WI38 (cell line): ENCODE data around the gene SLC6A9.
A peak's percentile ranks its signal among the peaks of the same experiment; 100 is the strongest.

Experiments used
- H3K4me3 ChIP-seq: 2 replicates; pipeline ENCODE4 v1.5.1; 2011; ENCODE audit warnings: low read depth, mild to moderate bottlenecking, control low read depth, low read length
- TF ChIP-seq, protein P1 (sequence below): IDR thresholded peaks from 2 replicates; pipeline ENCODE4 v1.5.1; 2012; ENCODE audit warnings: low read depth, mild to moderate bottlenecking, control low read depth, low read length

Gene SLC6A9

DNA sequence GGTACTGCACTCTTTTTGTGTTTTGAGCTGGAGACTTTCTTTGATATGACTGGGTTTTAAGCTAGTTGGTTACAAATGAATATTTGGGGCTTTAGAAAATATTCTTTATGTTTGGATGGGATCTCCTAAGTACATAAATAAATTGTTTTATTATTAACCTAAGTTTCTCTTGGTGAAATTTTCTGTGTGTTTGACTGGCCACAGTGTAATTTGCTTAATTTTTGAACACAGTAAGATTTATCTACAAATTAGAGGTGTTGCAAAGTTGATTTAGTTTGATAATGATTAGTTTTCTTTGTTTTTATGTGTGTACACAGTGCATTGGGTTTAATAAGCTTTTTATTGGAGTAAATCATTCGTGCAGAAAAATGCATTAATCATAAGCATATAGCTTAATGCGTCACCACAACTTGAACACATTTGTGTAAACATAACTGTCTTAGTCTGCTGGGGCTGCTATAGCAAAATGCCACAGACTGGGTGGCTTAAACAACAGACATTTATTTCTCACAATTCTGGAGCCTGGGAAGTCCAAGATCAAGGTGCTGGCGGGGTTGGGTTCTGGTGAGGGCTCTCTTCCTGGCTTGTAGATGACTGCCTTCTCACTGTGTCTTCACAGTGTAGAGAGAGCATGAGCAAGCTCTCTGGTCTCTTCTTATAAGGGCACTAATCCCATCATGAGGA, 17.4 kb upstream of the SLC6A9 start:
- TF ChIP-seq, protein P1, sequence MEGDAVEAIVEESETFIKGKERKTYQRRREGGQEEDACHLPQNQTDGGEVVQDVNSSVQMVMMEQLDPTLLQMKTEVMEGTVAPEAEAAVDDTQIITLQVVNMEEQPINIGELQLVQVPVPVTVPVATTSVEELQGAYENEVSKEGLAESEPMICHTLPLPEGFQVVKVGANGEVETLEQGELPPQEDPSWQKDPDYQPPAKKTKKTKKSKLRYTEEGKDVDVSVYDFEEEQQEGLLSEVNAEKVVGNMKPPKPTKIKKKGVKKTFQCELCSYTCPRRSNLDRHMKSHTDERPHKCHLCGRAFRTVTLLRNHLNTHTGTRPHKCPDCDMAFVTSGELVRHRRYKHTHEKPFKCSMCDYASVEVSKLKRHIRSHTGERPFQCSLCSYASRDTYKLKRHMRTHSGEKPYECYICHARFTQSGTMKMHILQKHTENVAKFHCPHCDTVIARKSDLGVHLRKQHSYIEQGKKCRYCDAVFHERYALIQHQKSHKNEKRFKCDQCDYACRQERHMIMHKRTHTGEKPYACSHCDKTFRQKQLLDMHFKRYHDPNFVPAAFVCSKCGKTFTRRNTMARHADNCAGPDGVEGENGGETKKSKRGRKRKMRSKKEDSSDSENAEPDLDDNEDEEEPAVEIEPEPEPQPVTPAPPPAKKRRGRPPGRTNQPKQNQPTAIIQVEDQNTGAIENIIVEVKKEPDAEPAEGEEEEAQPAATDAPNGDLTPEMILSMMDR = no peak
- peak overlapping the region; percentile 34 for H3K4me3 ChIP-seq

DNA sequence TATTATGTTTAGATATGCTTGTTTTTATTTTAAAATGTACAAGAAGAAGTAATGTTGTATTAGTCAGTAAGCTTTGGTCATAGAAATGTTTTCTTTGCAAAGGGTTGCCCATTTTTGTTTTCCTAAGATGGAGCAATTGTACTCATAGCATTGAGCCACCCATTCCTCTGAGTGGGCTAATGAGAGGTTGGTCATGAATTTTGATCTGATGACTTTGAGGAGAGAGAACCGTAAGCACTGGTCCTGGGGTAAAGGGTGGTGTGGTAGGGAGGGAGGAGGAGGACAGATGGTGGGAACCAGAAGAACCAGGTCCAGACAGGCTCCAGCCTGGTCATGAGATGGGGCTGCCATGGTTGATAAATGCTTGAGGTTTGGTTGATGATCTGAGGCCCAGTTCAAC, 15.9 kb upstream of the SLC6A9 start:
- no peak overlapping the region for H3K4me3 ChIP-seq
- TF ChIP-seq, protein P1 = no peak

DNA sequence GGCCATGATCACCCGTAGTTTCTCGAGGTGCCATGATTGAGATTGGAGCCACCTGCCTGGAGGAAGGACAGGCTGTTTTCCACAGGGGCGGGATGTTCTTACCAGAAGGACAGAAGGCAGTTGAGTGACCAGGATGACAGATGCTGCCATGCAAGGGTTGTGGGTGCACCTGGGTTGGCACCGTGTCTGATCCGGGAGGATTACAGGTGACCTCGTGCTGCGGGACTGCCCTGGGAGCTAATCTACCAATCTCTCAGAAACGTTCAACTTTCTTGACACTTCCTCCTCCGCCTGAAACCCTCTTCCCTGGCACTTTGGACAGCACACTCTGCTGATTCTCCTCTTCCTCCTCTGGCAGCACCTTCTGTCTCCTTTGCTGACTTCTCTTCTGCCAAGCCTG, 13.8 kb upstream of the SLC6A9 start:
- TF ChIP-seq, protein P1 = no peak
- H3K4me3 ChIP-seq = no peak overlapping the region

DNA sequence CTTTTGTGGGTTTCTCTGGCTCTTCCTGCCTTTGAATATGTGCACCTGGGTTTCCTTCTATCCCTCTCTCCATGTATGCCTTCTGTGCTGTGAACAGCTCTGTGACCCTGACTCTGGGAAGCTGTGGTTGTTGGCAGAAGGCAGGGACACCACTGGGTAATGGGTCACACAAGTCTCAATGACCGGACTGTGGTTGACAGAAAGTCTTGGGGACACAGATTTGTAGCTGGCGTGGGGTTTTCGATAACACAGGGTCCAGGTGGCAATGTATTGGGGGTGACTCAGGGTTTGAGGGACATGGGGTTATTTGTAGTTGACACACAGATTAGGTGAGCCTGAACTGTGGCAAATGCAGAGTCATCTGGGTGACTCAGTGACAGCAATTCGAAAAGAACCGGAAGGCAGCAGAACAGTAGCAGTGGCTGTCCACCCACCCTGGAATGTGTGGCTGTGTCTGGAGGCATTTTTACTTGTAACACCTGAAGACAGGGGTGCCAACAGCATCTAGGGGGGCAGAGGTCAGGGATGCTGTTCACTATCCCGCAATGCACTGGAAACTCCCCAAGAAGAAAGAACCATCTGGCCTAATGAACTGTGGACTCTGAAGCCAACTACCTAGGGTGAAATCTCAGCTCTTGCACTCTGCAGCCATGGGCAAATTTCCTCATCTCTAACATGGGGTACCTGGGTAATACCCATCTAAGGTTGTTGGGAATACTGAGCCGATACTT, 13.0 kb upstream of the SLC6A9 start:
- no peak overlapping the region for H3K4me3 ChIP-seq
- TF ChIP-seq, protein P1 = no peak

DNA sequence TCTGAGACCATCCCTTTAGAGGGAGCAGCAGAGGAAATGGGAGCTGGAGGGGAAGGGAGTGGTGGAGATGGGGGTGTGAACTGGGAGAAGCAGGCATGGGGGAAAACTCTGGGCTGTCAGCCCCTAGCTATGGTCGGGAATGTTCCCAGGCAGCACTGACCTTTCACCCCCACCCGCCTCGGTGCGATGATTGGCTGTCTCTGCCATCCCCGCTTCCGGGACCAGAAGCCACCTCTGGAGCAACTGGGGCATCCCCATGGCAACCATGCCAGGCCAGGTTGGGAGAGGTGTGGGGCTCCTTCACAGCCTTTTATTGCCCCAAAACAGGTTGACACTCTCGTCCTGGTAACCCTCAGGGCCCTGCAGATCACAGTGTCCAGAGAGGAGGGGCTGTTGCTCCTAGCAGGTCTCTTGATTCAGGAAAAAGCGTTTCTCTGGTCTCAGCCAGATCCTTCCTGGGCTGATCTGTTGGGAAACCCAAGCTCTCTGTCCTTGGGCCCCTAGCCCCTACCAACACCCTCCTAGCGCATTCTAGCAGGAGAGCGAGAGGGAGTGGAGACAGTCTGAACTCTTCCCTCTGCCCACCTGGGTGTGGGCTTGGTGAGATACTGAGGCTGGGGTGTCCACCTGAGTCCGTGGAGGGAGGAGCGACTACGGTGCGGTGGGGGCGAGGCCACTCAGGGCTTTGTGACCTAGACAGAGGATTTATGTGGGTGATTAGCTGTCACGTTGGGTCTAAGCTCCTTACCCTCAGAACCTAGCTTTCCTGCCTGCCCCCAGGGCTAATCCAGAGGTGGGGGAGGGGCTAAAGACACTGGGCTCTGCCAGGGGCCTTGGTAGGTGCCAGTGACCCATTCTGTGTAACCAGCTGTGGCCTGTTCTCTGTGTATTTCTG, 12.2 kb upstream of the SLC6A9 start:
- TF ChIP-seq, protein P1 = no peak
- H3K4me3 ChIP-seq = no peak overlapping the region

DNA sequence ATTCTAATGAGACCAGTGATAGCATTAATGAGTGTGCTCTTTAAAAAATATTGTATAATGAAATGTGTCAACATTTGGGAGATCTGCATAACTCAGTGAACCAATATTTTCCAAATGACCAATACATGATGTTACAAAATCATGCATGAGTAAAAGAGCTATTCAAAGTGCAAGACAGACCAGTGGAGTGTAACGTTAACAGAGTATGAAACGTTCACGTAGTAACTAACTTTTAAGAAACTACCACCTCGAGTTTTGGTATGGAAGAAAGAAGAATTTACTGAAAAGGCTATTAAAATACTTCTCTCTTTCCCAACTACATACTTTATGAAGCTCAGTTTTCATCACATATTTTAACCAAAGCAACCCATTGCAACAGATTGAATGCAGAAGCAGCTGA, 9.6 kb upstream of the SLC6A9 start:
- no peak overlapping the region for H3K4me3 ChIP-seq
- TF ChIP-seq, protein P1 = no peak

DNA sequence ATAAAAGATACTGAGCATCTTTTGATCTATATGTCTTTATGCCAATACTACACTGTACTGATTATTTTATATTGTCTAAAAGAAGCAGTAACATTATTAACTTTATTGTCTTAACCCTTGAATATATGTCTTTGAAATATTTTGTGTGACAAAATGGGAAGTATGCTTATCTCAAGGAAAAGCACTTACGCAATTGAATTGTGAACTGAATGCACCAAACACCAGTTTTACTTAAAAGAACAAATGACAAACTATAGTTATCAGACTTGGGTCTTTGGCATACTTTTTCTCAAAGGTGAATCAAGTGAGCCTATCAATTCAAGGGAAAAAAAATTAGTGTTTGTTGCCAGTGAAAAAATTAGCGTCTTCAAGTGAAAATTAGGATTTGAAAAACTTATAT, 9.2 kb upstream of the SLC6A9 start:
- TF ChIP-seq, protein P1 = no peak

More for the DNA sequence above, 9.2 kb upstream of the SLC6A9 start:
- no peak overlapping the region for H3K4me3 ChIP-seq
